ENCODE measurements around the gene EAF2. TPM values are rescaled to one million over a fixed set of nuclear protein-coding genes. Genes with fewer than 3 reads are reported as not detected.

EAF2 gene
- total RNA-seq, 1 experiment from 2014 or later: 4.4 TPM

DNA sequence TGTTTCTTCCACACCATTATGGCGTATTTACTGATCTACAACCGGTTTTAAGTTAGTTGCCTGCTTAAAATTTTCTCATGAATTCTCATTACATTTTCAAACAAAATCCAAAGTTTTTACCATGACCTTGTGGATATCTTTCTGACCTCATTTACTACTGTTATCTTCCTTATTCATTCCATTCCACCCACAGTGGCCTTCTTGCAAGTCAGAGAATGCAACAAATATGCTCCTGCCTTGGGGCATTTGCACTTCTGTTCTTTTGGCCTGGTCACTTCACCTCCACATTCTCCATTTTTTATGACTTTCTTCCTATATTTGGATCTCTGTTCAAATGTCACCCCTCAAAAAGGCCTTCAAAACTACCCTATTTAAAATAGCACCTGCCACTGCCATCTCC is 50.4 kb downstream of the EAF2 start:
- POLR2A ChIA-PET: no interaction called here
- no peaks in the 10 kb centered on the region for H3K27me3 ChIP-seq (ENCODE audit: insufficient read depth, low read length)
- no peak overlapping the region for H3K9ac ChIP-seq (ENCODE audit: low read length)
- CTCF ChIA-PET: no interaction called here
- H4K20me1 ChIP-seq (ENCODE audit: insufficient read depth): no peaks in the 10 kb centered on the region
- H3K9me3 ChIP-seq (ENCODE audit: control insufficient read depth in 1 of 2, insufficient read depth in 1 of 2, low read depth in 1 of 2, low read length in 2 of 2): no peaks in the 10 kb centered on the region
- RAD21 ChIA-PET (ENCODE audit: low non-redundant PET in 1 of 2, low total read pairs in 2 of 2, uncharacterized antibody in 2 of 2, unreplicated experiment in 2 of 2): no interaction called here
- TF ChIP-seq SP1 (IDR thresholded peaks at IDR 0.05; ENCODE audit: low read depth) (no peak), ELF1 (IDR thresholded peaks at IDR 0.05; ENCODE audit: borderline replicate concordance, low read depth) (no peak), TCF7L2 (IDR thresholded peaks at IDR 0.05; ENCODE audit: borderline replicate concordance, extremely low read depth, insufficient read depth, insufficient read length) (no peak), SIN3A (IDR thresholded peaks at IDR 0.05; ENCODE audit: low read depth) (no peak), EZH2 (IDR thresholded peaks at IDR 0.05) (no peak), FOSL1 (IDR thresholded peaks at IDR 0.05; ENCODE audit: low read depth) (no peak), SRF (IDR thresholded peaks at IDR 0.05; ENCODE audit: low read depth) (no peak), RAD21 (IDR thresholded peaks at IDR 0.05; ENCODE audit: low read depth) (no peak), ZFX (IDR thresholded peaks at IDR 0.05) (no peak), EZH2phosphoT487 (IDR thresholded peaks at IDR 0.05; ENCODE audit: borderline replicate concordance) (no peak), CBX3 (IDR thresholded peaks at IDR 0.05; ENCODE audit: low read depth) (no peak), ZNF274 (IDR thresholded peaks at IDR 0.05; ENCODE audit: low read depth, low read length) (no peak), POLR2A (IDR thresholded peaks at IDR 0.05; ENCODE audit: borderline replicate concordance, extremely low read depth, insufficient read depth, insufficient read length) (no peak), POLR2AphosphoS5 (IDR thresholded peaks at IDR 0.05; ENCODE audit: low read depth, low read length) (no peak), CEBPB (IDR thresholded peaks at IDR 0.05; ENCODE audit: low read depth) (no peak), YY1 (IDR thresholded peaks at IDR 0.05; ENCODE audit: extremely low read depth, insufficient replicate concordance, low read depth, low read length) (no peak)
- TF ChIP-seq, protein P1, sequence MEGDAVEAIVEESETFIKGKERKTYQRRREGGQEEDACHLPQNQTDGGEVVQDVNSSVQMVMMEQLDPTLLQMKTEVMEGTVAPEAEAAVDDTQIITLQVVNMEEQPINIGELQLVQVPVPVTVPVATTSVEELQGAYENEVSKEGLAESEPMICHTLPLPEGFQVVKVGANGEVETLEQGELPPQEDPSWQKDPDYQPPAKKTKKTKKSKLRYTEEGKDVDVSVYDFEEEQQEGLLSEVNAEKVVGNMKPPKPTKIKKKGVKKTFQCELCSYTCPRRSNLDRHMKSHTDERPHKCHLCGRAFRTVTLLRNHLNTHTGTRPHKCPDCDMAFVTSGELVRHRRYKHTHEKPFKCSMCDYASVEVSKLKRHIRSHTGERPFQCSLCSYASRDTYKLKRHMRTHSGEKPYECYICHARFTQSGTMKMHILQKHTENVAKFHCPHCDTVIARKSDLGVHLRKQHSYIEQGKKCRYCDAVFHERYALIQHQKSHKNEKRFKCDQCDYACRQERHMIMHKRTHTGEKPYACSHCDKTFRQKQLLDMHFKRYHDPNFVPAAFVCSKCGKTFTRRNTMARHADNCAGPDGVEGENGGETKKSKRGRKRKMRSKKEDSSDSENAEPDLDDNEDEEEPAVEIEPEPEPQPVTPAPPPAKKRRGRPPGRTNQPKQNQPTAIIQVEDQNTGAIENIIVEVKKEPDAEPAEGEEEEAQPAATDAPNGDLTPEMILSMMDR (IDR thresholded peaks at IDR 0.05 in 2 of 3, conservative IDR thresholded peaks at IDR 0.05 in 1 of 3; ENCODE audit: borderline replicate concordance in 1 of 3, insufficient read depth in 1 of 3, low read depth in 2 of 3, low read length in 2 of 3): no peak
- TF ChIP-seq, protein P2, sequence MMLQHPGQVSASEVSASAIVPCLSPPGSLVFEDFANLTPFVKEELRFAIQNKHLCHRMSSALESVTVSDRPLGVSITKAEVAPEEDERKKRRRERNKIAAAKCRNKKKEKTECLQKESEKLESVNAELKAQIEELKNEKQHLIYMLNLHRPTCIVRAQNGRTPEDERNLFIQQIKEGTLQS (IDR thresholded peaks at IDR 0.05): no peak
- TF ChIP-seq, protein P3, sequence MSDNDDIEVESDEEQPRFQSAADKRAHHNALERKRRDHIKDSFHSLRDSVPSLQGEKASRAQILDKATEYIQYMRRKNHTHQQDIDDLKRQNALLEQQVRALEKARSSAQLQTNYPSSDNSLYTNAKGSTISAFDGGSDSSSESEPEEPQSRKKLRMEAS (IDR thresholded peaks at IDR 0.05): no peak
- TF ChIP-seq, protein P4, sequence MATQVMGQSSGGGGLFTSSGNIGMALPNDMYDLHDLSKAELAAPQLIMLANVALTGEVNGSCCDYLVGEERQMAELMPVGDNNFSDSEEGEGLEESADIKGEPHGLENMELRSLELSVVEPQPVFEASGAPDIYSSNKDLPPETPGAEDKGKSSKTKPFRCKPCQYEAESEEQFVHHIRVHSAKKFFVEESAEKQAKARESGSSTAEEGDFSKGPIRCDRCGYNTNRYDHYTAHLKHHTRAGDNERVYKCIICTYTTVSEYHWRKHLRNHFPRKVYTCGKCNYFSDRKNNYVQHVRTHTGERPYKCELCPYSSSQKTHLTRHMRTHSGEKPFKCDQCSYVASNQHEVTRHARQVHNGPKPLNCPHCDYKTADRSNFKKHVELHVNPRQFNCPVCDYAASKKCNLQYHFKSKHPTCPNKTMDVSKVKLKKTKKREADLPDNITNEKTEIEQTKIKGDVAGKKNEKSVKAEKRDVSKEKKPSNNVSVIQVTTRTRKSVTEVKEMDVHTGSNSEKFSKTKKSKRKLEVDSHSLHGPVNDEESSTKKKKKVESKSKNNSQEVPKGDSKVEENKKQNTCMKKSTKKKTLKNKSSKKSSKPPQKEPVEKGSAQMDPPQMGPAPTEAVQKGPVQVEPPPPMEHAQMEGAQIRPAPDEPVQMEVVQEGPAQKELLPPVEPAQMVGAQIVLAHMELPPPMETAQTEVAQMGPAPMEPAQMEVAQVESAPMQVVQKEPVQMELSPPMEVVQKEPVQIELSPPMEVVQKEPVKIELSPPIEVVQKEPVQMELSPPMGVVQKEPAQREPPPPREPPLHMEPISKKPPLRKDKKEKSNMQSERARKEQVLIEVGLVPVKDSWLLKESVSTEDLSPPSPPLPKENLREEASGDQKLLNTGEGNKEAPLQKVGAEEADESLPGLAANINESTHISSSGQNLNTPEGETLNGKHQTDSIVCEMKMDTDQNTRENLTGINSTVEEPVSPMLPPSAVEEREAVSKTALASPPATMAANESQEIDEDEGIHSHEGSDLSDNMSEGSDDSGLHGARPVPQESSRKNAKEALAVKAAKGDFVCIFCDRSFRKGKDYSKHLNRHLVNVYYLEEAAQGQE (IDR thresholded peaks at IDR 0.05; ENCODE audit: low read depth): no peak
- H3K9me2 ChIP-seq (ENCODE audit: insufficient read depth): no peaks in the 10 kb centered on the region
- intact Hi-C loops (cut with micrococcal nuclease): no loop called here
- H3K4me1 ChIP-seq (ENCODE audit: control insufficient read depth in 1 of 2, insufficient read depth in 2 of 2, low read length in 2 of 2): no peaks in the 10 kb centered on the region
- H2AFZ ChIP-seq (ENCODE audit: low read depth, low read length, poor library complexity, severe bottlenecking): no peak overlapping the region
- ATAC-seq (no peak), DNase-seq (ENCODE audit: low read depth, low spot score) (no peak)
- H3K36me3 ChIP-seq (ENCODE audit: control insufficient read depth in 1 of 2, insufficient read depth in 2 of 2, low read length in 2 of 2): no peaks in the 10 kb centered on the region
- H3K4me3 ChIP-seq (replicated peaks in 1 of 2; ENCODE audit: low read depth in 1 of 2, low read length in 2 of 2): no peak overlapping the region
- no peaks in the 10 kb centered on the region for H3K79me2 ChIP-seq (ENCODE audit: insufficient read depth, low read length)
- BruUV-seq (replicated peaks): no TSS peak
- H3K4me2 ChIP-seq (ENCODE audit: low read length): no peak overlapping the region
- H3K27ac ChIP-seq (ENCODE audit: low read depth, low read length): no peak overlapping the region
